ENCODE results near the gene ZNF468.

GRCh38 chr19:52809801-52810200 lies 47.6 kb downstream of the ZNF468 start:
- TF ChIP-seq EZH2 (optimal IDR thresholded peaks at IDR 0.05; ENCODE audit: low read depth, low read length) (no peak), EZH2phosphoT487 (IDR thresholded peaks at IDR 0.05; ENCODE audit: low read length) (no peak), CTCF (IDR thresholded peaks at IDR 0.05; ENCODE audit: low read length) (no peak)

Measured in MM.1S (cell line).